Heart left ventricle (tissue), 13 donors: ENCODE measurements around the gene MAP3K15.

Experiments used
- CTCF ChIP-seq, 12 donors: fragments of 200-600 bp; sonication (generic) in 4 of 12; IDR thresholded peaks; one replicate each; pipeline versions ENCODE4 v1.5.0 to v1.8.0; 2018 to 2022; ENCODE audit warnings: antibody characterized with exemption in 12 of 12, mild to moderate bottlenecking in 5 of 12
- POLR2A ChIP-seq, 2 donors: fragments of 450-650 bp; IDR thresholded peaks; one replicate each; pipeline ENCODE4 v1.6.1; 2017; ENCODE audit warnings: antibody characterized with exemption in 2 of 2, mild to moderate bottlenecking in 2 of 2, moderate library complexity in 2 of 2
- donor health status: ischemic (EF 13 %, LVEDD 7.1; RV severe dilation, severe dysfunction).
- donor health status: DM: no; HTN: yes; CAD: no.
- donor health status: DM: no; HTN: no; CAD: no.
- donor health status: ischemic (EF 25% LVEDD 6.9; RV normal size, moderate dysfunction).
- donor health status: ischemic (EF 25% LVEDD 5.7; RV mildly dilated, moderate dysfunction).
- donor health status: ischemic (EF 35%, LVEDD 5.7; RV mildly dilated, moderate dysfunction).
- donor health status: nonischemic (EF 11% LVEDD 7.7; RV severe dilation, severe dysfunction).
- donor health status: DM: yes; HTN: yes; CAD: no.
- donor health status: PGD.
- donor health status: ischemic (EF 29% LVEDD 5.4; RV normal size, mild dysfunction).
- donor health status: nonischemic (EF 23%, LVEDD 6.1; RV moderate dilation, normal function).

- no peak for TF ChIP-seq POLR2A (IDR thresholded peaks at IDR 0.05)
- TF ChIP-seq CTCF (IDR thresholded peaks at IDR 0.05): no peak
Observed at GRCh38 chrX:19543951-19544381, 28.7 kb upstream of the MAP3K15 start.
